Activated CD4-positive, CD25-positive, alpha-beta regulatory T cell treated with anti-CD3 and anti-CD28 coated beads, Interleukin-2, amount 50 U/mL, for 24 hours (primary cell): Measurements from ENCODE around the gene KLHL21.
A peak's percentile ranks its signal among the peaks of the same experiment; 100 is the strongest.

Experiments used
- ATAC-seq, 2 donors: fragments of 150-1000 bp; cut with Tn5 transposase; one replicate each; pipeline ENCODE4 v1.10.0; 2021; ENCODE audit warnings: mild to moderate bottlenecking in 1 of 2, moderate library complexity in 1 of 2

KLHL21 gene

DNA sequence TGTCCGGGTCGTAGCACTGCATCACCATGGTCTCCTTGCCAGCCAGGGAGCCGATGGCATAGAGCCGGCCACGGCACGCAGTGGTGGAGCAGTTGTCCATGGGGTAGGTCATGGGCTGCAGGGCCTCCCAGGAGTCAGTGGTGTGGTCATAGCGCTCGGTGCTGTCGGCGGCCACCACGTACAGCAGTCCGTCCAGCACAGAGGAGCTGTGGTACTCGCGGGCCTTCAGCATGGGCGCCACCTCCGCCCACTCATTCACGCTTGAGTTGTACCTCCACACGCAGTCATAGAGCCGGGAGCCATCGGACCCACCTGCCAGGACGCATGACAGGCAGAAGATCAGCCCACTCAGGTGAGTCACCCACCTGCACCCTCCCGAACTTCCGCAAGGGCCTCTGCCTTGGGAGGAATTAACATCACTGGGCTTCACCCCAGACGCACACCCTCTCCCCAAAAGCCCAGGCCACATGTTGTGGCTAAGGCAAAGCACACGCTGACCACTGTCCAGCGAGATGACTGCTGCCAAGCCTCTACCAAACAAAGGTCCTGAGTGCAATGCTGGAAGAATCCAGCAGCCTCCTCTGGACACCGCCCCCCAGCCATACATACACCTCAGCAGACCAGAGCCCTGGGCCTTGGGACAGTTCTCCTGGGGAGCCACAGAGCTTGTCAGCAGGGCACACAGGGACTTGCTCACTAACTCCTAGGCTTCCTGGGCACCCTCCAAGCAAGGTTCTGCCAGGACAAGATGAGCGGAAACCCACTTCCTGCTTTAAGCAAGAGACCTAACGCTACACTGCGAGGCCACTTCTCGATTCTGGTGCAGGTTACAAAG, 3.3 kb downstream of the KLHL21 start:
- peak; percentile 10 to 15 for ATAC-seq

GRCh38 chr1:6597777-6598131, 4.9 kb downstream of the KLHL21 start:
- ATAC-seq, result no peak

GRCh38 chr1:6596886-6597776, 5.5 kb downstream of the KLHL21 start:
- ATAC-seq, result no peak

DNA sequence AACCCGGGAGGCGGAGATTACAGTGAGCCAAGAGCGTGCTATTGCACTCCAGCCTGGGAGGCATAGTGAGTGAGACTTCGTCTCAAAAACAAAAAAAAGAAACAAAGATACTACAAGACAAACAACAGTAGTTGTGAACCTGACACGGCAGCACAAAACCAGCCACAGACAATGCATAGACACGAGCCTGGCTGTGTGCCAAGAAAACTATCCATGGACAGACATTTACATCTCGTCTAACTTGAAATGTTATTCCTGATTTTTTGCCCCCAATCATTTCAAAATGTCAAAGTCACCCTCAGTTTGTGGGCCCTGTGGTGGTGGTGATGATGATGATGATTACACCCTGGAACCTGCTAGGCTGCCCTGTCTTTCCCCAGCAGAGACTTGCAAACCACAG, 6.3 kb downstream of the KLHL21 start:
- no peak for ATAC-seq

DNA sequence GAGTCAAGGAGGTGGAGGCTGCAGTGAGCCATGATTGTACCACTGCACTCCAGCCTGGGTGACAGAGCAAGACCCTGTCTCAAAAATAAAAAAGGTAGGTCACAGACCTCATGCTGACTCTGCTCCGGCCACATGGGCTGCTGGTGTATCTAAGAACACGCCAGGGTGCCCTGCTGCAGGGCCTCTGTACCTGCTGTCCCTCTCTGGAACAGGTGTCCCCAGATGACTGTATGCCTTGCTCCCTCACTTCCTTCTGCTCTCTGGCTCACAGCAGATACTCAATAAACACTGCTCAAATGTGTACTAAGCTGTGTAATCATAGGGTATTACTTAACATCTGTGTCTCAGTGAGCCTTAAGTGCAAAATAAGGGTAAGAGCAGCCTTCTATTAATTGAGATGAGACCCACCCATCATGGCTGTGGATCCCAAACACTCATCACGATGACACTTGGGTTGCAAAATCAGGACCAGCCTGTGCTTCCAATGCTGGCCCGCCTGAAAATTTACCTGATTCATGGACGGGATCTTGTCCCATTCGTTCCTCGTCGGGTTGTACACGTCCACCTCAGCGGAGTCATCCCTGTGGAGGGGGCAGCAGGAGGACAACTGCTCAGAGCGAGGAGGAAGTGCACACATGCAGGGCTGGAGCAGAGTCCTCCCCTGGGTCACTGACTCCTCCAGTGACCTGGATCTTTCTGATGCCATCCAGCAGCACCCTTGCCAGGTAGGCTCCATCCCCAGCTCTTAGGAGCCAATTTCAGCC, 7.5 kb downstream of the KLHL21 start:
- ATAC-seq, result no peak

DNA sequence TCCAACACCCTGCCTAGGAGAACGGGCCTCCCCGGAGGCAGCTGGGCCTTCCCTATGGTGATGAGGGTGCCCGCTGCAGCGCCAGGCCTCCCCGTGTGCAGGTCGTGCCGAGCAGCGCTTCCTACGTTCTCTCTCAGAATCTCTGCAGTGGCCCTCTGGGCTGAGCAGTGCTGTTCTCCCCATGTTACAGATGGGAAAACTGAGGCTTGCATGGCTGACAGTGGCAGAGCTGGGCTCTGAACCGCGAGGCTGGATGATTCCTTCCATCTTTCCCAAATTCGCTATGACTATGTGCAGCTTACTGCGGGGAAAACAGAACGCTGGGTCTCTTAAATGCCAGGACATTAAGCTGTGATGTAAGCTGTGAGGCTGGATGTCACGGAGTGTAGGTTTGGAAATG, 8.9 kb downstream of the KLHL21 start:
- no peak for ATAC-seq

DNA sequence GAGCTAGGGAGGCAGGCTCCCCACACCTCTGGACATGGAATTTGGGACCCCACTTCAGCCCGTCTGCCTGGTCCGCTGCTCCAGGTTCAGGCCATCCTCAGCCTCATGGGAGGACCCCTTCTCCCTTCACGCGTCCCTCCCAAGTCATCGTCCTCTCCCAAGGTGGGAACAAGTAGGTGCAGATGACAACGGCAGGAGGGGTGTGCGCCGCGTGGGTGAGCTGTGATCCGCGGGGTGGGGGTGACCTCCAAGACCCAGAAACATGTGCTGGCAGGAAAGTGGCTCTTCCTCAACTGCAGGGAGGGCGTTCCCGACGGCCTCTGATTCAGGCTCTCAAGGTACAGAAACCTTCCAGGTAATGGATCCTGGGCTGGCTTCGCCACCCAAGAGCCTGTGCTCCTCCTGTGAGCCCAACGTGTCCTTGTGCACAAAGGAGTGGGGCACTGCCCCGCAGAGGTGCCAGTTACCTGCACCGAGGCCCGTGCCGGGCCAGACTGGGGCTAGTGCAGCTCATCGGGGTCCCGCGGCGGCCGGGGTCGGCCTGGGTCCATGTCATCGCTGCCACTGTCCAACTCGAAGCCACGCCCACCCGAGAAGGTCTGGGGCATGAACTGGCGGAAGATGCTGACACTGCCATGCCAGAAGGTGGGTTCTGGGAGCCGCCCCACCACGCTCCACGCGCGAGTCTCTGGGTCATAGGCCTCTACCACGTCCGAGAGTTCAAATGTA, 9.6 kb downstream of the KLHL21 start:
- no peak for ATAC-seq

DNA sequence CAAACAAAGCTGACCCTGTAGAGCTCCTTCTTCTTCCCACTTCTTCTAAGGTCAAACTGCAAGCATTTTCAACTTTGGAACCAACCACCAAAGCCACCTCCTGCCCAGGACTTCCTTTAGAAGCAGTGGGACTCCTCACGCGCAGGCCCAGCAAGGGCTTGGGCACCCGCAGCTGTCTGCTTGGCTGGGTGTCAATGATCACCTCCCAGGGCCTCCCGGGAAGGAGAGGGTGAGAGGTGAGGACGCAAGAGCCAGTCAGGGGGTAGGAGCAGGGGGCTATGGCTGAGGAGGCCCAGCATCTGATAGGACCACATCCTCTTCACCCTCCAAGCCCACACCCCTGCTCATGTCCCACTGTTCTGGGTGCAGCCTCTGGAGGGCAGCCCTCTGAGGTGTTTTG, 10.2 kb downstream of the KLHL21 start:
- no peak for ATAC-seq

DNA sequence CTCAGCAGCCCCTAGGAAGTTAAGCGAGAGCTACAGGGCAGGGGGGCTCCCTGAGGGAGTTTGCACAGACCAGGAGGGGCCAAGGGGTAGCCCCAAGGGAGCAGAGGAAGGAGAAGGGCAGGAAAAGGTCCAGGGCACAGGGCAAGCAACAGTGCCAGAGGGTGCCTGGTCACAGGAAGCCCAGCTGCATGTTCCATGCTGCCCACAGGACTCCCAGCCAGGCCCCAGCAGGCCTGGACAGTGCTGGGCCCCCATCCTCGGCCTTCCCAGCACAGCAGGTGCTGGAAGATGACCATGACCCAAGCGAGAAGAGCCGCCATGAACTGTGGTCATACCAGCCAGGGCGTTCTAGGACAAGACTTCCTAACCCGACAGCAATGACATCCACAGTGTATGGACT, 11.0 kb downstream of the KLHL21 start:
- no peak for ATAC-seq

DNA sequence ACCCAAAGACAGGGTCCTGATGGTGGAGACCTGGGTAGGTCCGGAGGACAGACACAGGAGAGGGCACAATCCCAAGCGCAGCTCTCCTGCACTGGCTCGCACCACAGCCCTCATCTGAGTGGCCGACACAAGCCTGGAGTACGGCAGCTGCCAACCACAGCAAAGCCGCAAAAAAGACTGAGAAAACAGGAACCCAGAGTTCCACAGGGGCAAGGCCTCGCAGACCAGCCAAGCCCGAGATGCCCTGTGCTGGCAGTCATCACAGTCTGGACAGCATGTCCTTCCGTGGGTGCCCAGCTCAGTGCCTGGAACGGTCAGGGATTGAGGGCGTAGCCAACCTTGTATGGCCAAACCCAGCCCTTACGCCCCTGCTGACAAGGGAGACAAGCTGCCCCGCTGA, 11.4 kb downstream of the KLHL21 start:
- ATAC-seq, result no peak

DNA sequence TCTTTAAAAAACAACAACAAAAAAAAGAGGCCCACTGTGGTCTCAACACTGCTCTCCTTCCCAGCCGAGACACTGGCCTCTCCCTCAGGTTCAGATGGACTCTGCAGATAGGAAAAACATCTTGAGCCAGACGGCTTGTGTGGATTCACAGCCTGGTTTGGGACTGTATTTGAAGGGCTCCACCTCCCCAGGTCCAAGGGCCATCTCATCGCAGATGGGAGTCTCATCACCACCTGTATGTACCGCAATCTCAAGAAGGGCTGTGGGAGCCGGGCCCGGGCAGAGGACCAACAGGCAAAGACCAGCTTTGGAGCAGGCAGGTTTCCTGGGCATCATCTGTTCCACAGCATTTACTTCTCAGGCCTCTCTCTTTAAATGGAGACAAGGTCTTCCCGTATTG, 12.6 kb downstream of the KLHL21 start:
- no peak for ATAC-seq

DNA sequence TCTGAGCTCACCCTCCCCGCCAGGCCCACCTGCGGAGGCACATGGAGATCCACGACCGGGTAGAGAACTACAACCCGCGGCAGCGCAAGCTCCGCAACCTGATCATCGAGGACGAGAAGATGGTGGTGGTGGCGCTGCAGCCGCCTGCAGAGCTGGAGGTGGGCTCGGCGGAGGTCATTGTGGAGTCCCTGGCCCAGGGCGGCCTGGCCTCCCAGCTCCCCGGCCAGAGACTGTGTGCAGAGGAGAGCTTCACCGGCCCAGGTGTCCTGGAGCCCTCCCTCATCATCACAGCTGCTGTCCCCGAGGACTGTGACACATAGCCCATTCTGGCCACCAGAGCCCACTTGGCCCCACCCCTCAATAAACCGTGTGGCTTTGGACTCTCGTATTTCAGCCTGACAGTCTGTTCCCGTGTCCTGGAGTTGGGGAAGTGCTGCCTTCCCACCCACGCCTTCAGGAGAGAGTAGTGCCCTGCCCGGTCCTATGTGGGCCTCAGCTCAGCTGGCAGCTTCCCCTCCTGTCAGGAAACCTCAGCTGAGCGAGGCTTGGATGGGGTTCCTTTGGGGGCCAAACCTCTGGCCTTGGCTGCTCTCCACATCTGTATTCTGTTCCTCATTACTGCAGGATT, 13.7 kb downstream of the KLHL21 start:
- ATAC-seq, result no peak

- no peak for ATAC-seq
These were observed 14.4 kb downstream of the KLHL21 start for GRCh38 chr1:6588128-6588892.

DNA sequence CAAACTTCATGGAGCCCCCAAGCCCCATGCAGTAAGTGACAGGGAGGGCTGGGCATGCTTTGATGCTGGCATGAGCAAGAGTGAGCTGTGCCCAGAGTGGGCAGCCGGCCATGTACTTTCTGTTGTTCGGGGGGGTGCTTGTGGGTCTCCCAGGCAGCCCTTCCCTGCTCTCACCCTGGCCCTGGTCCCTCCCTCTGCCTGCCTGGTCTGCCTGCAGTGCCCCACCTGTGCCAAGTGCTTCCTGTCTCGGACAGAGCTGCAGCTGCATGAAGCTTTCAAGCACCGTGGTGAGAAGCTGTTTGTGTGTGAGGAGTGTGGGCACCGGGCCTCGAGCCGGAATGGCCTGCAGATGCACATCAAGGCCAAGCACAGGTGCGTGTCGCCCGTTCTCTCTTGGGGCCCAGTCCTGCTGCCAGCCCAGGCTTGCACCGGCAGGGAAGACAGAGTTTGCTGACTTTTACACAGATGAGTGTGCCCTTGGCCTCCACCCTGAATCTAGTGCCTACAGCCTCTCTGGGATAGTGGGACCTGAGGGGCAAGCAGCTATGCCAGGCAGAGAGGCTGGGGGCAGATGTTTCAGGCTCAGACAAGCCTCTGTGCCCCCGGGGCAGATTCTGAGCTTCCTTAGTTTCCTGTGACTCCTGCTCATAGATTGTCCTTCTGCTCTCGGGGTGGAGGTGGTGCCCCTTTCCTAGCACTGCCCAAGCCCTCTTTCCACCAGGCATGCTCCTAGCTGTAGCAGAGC, 15.2 kb downstream of the KLHL21 start:
- no peak for ATAC-seq

GRCh38 chr1:6586404-6586816, 16.3 kb downstream of the KLHL21 start:
- no peak for ATAC-seq

DNA sequence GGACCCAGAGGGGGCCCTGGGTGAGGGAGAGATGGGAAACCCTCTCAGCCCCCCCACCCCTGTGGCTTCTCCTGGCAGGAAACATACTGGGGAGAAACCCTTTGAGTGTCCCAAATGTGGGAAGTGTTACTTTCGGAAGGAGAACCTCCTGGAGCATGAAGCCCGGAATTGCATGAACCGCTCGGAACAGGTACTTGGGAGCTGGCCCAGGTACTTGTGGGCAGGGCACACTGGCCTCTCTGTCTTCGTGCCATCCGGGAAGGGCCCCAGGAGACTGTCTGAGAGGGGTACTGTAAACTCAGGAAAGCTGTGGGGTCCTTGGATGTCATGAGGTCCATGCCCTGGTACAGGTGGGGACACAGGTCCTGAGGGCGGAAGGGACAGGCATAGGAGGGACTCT, 16.8 kb downstream of the KLHL21 start:
- ATAC-seq, result no peak

GRCh38 chr1:6585081-6585722, 17.5 kb downstream of the KLHL21 start:
- ATAC-seq, result no peak

DNA sequence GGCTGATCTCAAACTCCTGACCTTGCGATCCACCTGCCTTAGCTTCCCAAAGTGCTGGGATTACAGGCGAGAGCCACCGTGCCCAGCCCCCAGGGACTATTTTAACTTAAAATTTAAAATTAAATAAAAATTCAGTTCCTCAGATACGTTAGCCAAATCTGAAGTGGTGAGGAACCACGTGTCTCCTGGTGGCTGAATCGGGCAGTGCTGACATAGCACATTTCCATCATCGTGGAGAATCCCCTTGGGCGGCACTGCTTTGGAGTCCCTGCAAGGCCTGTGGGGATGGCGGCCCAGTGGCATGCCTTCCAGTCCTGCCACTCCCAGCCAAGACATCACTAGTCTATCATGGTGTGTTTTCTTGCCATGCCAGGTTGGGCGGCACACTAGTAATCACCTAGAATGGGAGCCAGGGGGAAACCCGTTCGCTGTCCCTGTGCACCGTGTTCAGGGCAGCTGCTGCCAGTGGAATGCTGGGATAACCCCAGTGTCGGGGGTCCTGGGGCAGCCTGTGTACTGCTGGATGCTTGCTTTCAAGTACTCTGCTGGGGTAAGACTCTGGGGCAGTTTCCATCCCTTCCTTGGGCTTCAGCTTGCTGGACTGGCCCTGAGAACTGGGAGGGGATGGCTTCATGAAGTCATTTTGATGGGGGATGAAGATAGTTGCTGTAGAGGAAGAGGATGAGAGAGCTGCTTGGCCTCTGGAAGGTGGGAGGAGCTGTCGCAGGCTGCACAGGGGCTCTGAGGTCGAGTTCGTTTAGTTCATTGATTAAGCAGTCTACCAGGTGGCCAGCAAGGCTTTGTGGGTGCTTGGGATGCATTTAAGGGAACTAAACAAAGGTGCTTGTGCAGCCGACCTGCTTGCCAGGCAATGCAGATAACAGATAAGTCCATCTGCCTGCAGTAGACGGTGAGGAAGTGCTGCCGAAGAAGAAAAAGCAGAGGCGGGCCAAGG, 18.3 kb downstream of the KLHL21 start:
- ATAC-seq, result no peak

DNA sequence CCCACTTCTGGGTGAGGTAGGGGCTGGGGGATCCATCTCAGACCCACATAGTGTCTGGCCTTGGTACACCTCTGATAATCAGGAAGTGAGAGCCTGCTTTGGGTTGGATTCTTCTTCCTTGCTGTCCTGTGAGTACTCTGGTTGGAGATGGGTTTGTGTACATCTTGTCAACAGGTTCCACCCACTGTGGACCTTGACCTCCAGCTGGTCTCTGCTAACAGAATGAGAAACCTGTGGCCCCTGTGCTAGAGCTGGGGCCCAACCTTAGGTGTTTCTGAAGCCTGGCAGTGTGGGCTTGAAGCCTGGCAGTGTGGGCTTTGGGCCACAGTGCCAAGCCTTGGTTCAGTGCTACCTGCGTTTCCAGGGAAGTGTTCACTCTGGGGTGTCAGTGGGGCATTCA, 20.3 kb downstream of the KLHL21 start:
- no peak for ATAC-seq
